ENCODE results near the gene OSBPL8. TPM values are rescaled to one million over a fixed set of nuclear protein-coding genes. Genes with fewer than 3 reads are reported as not detected.

The OSBPL8 gene, protein sequence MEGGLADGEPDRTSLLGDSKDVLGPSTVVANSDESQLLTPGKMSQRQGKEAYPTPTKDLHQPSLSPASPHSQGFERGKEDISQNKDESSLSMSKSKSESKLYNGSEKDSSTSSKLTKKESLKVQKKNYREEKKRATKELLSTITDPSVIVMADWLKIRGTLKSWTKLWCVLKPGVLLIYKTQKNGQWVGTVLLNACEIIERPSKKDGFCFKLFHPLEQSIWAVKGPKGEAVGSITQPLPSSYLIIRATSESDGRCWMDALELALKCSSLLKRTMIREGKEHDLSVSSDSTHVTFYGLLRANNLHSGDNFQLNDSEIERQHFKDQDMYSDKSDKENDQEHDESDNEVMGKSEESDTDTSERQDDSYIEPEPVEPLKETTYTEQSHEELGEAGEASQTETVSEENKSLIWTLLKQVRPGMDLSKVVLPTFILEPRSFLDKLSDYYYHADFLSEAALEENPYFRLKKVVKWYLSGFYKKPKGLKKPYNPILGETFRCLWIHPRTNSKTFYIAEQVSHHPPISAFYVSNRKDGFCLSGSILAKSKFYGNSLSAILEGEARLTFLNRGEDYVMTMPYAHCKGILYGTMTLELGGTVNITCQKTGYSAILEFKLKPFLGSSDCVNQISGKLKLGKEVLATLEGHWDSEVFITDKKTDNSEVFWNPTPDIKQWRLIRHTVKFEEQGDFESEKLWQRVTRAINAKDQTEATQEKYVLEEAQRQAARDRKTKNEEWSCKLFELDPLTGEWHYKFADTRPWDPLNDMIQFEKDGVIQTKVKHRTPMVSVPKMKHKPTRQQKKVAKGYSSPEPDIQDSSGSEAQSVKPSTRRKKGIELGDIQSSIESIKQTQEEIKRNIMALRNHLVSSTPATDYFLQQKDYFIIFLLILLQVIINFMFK
- total RNA-seq: 28.3 TPM
- long read RNA-seq, partial matches to known transcripts: 9 of 15 reads
- long read RNA-seq, other reads (novel, unspliced or antisense): 5 of 15 reads

DNA sequence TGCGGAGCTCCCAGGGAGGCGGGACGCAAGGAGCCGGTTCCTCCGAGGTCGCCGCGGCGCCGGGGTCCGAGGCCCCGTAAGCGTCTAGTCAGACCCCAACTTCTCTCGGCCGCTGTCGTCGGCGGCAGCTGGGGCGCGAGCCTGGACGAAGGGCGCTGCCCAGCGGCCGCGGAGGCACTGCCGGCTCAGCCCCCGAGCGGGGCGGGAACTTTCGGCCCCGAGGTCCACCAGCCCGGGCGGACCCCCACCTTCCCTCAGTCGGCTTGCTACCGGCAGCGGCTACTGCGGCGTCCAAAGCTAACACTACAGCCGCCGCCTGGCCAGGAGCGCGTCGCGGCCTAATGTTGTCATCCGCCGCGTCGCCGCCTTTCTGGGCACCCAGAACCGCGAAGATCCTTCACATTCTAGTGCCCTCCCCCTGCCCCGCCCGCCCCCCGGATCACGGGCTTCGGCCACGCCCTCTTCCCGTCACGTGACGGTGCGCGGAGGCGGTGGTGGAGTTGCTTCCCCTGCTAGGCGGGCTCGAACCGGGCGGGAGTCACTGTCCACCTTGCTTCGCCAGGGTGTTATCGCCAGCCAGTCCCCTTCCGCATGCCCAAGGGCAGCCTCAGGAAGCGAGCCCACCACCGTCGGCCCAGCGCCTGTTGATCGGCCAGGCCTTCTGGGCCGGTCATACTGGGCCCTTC, at the start of gene OSBPL8:
Gene OSBPL8 (minus strand): TSS at position 372 of the 686 bp plus-strand sequence. CDS start 72,220 bp downstream, outside the sequence.
- DNase-seq (peak; percentile 98), ATAC-seq (peak; percentile 97)
- intact Hi-C loops (cut with micrococcal nuclease): loop anchor here (10.0 kb wide), 1 partner anchor 215 kb away; the partner anchor contains the start of gene BBS10

DNA sequence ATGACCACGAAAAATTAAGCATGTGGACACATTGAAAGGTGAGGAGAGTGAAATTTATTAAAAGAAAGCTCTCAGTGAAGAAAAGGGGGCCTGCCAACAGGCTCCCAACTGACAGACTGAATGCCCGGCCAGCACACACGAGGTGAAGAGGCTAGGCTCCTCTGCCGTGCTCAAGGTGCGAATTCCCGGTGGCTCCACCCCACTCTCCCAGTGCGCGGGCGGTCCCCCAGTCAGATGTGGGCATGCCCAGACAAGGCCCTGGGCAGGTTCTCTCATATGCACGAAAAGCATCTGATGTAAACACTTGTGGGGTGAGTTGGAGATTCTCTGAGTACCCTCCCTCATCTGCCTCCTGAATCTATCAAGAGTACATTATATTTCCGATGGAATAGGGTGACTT, 48.5 kb upstream of the OSBPL8 start:
- intact Hi-C loops (cut with micrococcal nuclease): no loop called here
- DNase-seq (no peak), ATAC-seq (no peak)

DNA sequence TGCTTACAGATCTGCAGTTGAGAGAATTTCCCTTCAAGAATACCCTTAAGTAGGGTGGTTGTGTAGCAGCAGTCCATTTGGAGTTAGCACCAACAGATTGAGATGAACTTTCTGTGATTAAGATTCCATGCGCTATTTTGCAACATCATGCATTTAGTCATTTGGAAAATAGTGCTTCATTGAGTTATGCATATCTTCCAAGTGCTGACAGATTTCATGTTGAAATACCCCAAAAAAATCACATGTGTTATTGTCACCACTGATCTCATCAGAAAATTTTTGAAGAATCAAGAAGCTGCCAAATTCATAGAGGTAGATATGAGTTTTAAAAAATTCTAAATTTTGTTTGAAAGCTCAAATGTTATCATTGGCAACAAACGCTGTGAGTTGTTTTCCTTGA, 35.5 kb upstream of the OSBPL8 start:
- no peak for DNase-seq
- no peak for ATAC-seq
- intact Hi-C loops (cut with micrococcal nuclease): no loop called here

DNA sequence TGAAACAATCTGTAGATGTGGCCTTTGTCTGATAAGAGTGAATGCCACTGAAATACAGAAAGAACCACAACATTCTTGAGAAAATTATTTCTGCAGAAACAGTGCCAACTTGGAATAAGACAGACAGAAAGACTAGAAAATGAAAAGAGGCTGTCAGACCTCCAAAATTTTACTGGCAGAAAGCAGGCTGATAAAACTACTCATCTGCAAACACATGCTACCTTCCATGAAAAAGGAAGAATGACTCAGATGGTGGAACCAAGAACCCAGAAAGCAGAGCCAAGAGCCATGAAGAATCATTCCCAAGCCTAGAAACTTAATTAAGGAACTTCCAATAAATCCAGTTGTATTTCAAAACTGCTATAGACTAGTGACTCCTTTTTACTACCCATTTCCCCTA, 31.9 kb upstream of the OSBPL8 start:
- ATAC-seq (no peak), DNase-seq (no peak)
- intact Hi-C loops (cut with micrococcal nuclease): no loop called here

DNA sequence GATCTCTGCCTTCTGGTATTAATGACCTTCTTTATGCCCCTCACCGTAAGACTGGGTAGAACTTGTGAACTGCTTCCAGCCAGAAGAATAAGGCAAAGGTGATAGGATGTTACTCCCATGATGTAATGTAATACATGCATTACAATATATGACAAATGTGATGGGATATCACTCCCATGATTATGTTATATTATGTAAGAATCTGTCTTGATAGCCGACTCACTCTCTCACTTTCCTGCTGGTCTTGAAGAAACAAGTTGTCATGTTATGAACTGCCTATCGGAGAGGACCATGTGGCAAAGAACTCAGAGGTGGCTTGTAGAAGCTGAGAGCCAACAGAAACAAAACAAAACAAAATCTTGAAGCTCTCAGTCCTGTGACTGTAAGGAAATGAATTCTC, 30.6 kb upstream of the OSBPL8 start:
- ATAC-seq: no peak
- DNase-seq: no peak
- intact Hi-C loops (cut with micrococcal nuclease): no loop called here

DNA sequence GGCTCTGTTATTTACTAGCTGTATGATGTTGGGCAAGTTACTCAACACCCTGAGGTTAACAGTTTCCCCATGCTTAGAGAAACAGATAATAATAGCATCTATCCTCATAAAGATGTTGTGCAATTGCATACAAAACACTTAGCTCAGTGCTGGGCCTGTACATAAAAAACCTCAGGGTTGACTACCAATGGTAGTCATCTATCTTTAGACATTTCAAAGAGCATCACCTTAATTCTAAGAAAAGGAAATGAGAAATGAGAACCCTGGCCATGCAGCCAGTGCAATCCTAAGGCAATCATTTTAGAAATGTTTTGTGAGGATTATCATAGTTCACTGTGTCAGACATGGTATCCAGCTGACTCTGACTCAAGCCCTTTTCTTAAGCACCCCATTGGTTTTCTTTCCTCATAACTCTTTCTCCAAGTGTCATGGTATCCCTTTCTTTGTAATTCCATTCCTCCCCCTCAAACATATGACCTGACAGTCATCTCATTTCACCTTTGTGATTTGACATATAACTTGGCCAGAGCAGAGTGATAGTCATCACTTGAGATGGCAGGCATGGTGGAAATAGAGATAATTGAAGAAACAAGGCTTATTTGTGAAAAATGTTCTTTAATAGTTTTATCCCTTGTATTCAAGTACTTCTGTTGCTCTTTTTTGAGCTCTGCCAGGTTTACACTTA, 29.5 kb upstream of the OSBPL8 start:
- intact Hi-C loops (cut with micrococcal nuclease): no loop called here
- peak; percentile 76 for ATAC-seq
- no peak for DNase-seq

DNA sequence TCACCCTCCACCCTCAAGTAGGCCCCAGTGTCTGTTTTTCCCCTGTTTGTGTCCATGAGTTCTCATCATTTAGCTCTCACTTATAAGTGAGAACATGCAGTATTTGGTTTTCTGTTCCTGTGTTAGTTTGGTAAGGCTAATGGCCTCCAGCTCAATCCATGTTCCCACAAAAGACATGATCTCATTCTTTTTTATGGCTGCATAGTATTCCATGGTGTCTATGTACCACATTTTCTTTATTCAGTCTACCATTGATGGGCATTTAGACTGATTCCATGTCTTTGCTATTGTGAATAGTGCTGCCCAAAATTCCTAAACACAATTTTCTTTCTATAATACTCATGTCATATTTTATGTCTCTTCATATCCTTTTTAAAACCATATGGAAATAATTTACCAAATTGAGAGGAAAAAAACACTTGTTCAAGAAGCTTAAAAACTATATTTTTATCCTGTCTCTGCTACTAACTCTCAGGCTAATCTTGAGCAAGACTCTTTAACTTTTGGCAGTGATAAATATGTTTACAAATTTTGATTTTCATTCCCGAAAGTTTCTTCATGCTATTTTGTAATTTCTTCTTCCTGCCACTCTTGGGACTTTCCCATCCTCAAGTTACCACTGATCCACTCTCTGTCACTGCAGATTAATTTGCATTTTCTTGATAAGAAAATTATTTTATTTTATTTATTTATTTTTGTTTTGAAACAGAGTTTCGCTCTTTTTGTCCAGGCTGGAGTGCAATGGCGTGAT, 28.0 kb upstream of the OSBPL8 start:
- ATAC-seq (no peak), DNase-seq (no peak)
- intact Hi-C loops (cut with micrococcal nuclease): no loop called here

DNA sequence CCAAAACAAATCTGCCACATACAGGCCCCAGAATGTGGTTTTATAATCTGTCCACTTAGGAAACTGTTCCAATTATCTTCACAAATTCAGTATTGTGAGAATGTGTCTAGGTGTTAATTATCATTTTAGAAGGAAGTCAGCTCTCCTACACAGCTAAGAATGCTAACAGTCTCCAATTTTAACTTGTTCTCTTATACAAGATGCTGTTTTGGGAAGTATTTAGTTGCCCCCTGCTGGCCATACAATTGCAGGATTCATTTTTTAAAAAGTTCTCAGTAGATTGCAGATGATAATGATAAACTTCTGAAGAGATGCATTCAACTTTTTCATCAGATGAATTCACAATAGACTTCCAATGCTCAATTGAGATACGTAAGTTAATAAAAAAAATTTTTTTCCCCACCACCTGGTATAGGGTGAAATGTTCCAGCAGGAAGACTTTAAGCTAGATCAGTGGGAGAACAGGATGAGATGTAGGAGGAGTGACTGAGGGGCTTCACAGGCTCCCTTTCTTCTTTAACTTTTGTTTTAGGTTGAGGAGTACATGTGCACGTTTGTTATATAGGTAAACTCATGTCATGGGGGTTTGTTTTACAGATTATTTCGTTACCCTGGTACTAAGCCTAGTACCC, 27.3 kb upstream of the OSBPL8 start:
- DNase-seq: no peak
- intact Hi-C loops (cut with micrococcal nuclease): no loop called here

DNA sequence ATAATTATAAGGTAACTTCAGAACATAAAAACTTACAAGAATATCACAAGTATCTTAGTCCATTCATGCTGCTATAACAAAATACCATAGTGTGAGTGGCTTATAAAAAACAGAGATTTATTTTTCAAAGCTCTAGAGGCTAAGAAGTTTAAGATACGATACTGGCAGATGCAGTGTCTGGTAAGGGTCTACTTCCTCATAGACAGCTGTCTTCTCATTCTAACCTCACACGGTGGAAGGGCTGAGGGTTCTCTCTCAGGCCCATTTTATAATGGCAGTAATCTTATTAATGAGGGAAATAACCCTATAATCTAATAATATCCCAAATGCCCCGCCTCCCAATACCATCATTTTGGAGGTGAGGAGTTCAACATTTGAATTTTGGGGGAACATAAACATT, 23.7 kb upstream of the OSBPL8 start:
- intact Hi-C loops (cut with micrococcal nuclease): no loop called here
- ATAC-seq: no peak

More for the DNA sequence above, 27.3 kb upstream of the OSBPL8 start:
- ATAC-seq: peak; percentile 35

DNA sequence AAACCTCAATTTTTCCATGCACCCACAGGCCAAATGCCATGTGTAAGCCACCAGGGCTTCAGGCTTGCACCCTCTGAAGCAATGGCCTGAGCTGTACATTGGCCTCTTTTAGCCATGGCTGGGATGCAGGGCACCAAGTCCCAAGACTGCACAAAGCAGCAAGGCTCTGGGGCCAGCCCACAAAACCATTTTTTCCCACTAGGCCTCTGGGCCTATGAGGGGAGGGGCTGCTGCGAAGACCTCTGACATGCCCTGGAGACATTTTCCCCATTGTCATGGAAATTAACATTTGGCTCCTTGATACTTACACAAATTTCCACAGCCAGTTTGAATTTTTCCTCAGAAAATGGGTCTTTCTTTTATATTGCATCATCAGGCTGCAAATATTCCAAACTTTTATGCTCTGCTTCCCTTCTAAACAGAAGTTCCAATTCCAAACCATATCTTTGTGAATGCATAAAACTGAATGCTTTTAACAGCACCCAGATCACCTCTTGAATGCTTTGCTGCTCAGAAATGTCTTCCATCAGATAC, 14.3 kb upstream of the OSBPL8 start:
- intact Hi-C loops (cut with micrococcal nuclease): no loop called here
- DNase-seq (no peak), ATAC-seq (no peak)

More for the DNA sequence above, 23.7 kb upstream of the OSBPL8 start:
- DNase-seq: no peak

DNA sequence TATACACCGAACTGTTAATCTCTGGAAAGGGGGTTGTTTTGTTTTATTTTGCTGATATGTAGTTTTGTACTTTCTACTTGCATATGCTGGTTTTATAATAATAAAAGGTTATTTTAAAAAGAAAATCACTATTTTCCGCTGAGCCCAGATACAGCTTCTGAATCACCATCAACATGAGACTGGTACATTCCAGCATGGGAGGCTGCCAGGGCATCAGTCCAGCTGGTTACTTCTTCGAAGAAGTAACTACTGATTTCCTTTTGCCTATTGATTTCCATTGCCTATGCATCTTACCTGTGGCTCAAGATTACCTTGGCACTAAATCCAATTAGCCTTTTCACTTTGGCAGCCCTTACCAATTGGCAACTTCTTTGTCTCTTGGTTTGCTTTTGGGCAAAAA, 11.7 kb upstream of the OSBPL8 start:
- intact Hi-C loops (cut with micrococcal nuclease): no loop called here
- no peak for DNase-seq
- ATAC-seq: no peak

DNA sequence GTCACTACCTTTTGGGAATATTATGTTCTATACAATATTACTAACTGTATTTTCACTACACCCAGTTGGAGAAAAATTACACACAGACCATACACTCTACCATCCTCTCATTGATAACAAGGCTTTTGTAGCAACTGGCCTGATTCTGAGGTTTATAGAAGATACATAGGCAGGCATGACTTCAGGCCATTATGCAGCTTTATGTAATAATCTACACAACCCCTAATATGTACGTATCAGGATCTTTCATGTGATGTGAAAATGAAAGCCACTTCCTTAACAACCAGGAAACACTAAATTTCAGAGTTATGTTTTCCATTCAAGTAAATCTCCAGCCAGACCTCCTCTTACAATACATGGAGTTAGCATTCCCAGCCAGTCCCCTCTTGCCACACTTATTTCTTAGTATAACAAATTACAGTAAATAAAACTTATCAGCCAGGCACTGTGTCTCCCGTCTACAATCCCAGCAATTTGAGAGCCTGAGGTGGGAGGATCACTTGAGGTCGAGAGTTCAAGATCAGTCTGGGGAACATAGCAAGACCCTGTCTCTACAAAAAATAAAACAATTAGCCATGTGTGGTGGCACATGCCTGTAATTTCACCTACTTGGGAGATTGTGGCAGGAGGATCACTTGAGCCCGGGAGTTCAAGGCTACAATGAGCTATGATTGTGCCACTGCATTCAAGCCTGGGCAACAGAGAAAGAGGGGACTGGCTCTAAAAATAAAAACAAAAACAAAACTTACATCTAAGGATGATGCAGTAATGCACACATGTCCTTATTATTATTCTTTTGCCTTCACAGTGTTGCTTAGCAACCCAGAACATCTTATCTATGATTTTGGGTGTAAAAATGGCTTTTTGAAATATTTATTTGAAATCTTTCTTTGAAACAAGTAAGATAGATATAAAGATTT, 10.4 kb upstream of the OSBPL8 start:
- DNase-seq (no peak), ATAC-seq (no peak)
- intact Hi-C loops (cut with micrococcal nuclease): no loop called here

DNA sequence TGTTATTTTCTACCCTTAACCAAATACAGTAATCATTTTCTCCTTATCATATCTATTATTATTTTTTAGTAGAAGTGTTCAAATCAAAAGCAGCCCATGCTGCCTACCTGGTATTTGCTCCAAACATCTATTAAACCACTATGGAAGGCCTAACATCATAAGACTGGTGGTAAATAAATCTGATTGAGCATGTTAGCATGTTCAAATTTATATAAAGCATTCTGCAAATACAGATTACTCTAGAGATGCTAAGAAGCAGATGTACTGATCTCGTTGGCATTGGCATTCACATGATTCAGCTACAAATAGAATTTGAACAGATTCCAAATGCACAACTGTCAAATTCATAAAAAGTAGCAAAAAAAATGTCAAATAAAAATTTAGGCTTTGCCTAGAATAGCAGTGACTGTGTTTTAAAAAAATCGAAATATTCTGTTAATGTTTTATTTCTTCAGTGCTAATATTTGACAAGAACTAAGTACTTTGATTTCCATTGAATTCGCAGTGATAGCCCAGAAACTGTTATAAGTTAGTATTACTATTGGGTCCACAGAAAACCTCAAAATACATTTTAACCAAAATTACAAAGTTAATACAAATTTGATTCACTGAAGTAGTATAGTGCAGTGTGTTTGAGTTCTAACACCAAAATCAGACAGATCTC, 9.4 kb upstream of the OSBPL8 start:
- intact Hi-C loops (cut with micrococcal nuclease): no loop called here
- no peak for DNase-seq
- ATAC-seq: no peak

DNA sequence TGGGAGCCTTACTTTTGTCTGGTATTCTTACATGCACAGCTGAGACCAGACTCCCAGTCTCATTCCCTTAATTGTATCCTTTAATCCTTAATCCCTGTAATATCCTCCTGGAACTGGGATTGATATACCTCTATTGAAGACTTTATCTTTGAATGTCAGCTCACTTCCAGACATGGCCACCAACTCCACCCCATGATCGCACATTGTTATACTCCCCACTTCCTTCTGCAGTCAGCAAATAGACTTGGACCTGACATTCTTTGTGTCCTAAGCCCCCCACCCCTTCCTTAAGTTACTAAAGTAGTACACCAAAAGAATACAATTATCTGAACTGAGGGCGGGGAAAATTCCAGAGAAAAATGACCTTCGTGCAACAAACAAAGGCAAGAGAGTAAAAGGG, 8.6 kb upstream of the OSBPL8 start:
- no peak for DNase-seq
- intact Hi-C loops (cut with micrococcal nuclease): no loop called here
- no peak for ATAC-seq

DNA sequence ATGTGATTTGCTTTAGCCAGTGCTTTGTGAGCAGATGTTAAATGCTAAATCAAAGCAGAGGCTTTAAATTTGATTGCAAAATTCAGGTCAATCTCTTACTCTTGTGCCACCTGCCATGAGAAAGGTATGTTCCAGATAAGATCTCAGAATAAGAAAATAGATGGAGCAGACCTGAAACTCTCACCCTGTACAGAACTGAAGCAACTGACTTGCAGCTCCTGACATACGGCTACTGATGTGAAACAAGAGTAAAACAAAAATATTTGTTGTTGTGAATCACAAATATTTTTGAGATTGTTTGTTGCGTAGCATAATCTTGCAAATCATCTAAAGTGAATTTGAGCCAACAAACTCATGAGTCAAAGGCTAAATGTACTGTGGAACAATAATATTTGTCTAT, 3.5 kb upstream of the OSBPL8 start:
- no peak for ATAC-seq
- intact Hi-C loops (cut with micrococcal nuclease): no loop called here
- no peak for DNase-seq

DNA sequence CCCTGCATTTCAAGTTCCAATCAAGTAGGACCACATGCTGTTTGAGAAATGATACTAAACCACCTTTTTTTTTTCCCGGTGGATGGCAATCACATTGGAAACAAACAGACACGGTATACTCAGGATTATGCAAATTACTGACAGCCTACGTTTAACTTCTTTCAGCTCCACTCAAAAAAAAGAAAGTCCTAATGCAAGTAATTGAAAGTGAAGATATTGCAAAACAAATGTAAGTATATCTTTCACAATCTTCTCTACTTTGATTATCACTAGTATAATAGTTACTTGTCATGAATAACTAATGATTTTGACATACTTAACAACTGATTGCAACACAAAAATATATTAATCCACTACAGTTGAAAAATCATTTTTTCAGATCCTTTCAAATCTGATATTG, 2.6 kb upstream of the OSBPL8 start:
- intact Hi-C loops (cut with micrococcal nuclease): no loop called here
- DNase-seq (no peak), ATAC-seq (no peak)
